ENCODE results near the gene TARBP2.

Gene TARBP2

DNA sequence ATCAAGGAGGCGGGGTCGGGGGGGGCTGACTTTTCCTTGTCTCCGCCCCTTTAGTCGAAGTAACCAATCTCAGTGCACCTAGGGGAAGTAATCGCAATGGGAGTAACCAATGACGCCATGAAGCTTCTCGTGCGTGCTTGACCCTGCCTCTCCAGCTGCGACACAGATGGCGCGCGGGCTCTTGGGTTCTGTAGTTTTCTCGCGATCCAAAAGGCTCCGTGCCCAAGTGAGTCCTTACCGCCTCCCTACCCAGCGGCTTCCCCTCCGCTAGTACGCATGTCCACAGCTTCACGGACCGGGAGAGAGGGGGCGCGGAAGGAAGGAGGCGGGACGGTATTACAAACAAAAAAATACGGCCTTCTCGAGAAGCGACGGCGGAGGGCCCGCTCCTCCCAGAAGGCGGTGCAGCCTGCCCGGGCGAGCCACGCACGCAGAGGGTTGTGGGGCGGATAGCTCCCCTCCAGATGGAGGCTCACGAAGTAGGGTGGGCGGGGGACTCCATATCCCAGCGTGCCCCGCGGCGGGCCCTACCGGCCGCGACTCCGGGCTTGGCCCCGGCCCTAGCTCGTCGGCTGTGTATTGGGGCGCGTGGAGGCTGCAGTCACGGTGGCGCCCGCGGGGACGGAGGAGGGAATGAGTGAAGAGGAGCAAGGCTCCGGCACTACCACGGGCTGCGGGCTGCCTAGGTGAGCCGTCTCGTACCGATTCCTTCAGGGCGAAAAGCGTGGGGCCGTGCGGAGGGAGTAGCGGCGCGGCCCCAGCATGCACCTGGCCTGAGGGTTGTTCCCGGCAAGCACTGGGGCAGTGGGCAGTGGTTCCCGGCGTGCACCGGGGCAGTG lies at the start of gene TARBP2:
Gene TARBP2, plus strand, starts transcription at position 508 of the 839 bp plus-strand sequence. Its CDS starts 126 bp downstream, at position 634.
- DNase-seq (ENCODE audit: low read depth), result peak; percentile 97

- DNase-seq (ENCODE audit: low read depth), result peak; percentile 96
Measured at GRCh38 chr12:53451661-53452158, 49.4 kb upstream of the TARBP2 start, which contains the start of gene PCBP2. TSS of gene PCBP2 (plus strand) at chr12:53452102. CDS start at chr12:53454801, 2,699 bp downstream.

GRCh38 chr12:53452159-53453077 lies 48.7 kb upstream of the TARBP2 start:
- DNase-seq (ENCODE audit: low read depth), result peak; percentile 65

- DNase-seq (ENCODE audit: low read depth), result no peak
Measured at GRCh38 chr12:53453953-53454640, 47.0 kb upstream of the TARBP2 start.

DNA sequence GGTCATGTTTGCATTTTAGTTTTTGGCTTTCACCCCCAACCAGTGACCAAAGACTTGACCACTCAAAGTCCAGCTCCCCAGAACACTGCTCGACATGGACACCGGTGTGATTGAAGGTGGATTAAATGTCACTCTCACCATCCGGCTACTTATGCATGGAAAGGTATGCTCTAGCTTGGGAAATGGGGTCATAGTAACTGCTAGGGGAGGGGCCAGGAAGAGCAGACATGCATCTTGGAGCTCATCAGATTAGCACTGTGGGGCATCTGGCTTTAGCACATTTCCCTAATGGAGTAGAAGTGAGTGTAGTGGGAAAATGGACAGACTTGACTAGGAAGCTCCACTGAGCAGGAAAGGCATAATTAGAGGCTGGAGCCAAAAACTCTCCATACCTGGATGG lies 46.4 kb upstream of the TARBP2 start:
- DNase-seq (ENCODE audit: low read depth), result no peak

DNA sequence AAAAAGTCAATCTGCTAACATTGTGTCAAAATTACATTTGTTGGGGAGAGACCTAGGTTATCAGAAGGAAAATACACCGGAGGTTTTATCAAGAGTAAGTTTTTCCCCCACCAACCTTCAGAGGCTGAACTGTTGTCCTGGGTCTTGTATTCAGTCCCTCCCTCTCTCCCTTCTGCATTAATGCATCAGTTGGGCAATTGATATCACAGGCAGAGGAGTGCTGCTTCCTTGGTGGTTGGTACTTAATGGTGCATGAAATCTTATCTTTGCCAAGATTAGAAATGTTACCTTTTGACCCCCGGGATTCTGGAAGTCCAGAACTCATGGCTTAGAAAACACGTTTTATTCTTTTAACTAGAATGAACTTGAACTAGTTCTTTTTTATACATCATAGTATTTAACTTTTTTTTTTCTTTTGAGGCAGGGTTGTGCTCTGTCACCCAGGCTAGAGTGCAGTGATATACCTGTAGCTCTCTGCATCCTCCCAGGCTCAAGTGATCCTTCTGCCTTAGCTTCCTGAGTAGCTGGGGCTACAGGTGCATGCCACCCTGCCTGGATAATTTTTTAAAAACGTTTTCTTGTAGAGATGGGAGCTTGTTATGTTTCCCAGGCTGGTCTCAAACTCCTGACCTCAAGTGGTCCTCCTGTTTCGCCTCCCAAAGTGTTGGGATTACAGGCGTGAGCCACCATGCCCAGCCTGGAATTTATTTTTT lies 44.3 kb upstream of the TARBP2 start:
- no peak for DNase-seq (ENCODE audit: low read depth)

DNA sequence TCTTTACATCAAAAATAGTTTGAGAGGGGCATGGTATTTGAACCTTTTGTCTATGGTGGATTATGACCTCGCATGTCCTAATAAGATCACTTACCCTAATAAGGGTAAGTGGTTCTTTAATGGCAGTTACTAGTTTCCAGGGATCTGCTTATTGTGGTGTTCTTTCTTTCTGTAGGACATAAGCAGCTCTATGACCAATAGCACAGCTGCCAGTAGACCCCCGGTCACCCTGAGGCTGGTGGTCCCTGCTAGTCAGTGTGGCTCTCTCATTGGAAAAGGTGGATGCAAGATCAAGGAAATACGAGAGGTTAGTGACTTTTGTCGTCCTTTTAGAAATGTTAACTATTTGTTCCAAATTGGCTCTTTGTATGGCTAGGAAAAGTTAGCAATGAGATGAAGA lies 42.0 kb upstream of the TARBP2 start:
- no peak for DNase-seq (ENCODE audit: low read depth)

GRCh38 chr12:53461059-53461458 lies 40.0 kb upstream of the TARBP2 start:
- DNase-seq (ENCODE audit: low read depth), result no peak

DNA sequence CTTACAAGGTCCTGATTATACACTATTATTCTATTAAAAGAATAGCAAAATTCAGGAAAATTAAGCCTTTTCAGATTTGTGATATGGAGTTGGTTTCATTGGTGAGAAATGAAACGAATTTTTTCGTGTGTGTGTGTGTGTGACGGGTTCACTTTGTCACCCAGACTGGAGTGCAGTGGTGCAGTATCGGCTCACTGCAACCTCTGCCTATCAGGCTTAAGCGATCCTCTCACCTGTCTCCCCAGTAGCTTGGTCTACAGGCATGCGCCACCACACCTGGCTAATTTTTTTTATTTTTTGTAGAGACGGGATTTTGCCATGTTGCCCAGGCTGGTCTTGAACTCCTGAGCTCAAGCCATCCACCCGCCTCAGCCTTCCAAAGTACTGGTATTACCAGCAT lies 39.5 kb upstream of the TARBP2 start:
- no peak for DNase-seq (ENCODE audit: low read depth)

- no peak for DNase-seq (ENCODE audit: low read depth)
Measured at GRCh38 chr12:53462935-53463334, 38.1 kb upstream of the TARBP2 start.

- DNase-seq (ENCODE audit: low read depth), result no peak
Measured at GRCh38 chr12:53463802-53464560, 37.1 kb upstream of the TARBP2 start.

GRCh38 chr12:53464685-53465418 lies 36.2 kb upstream of the TARBP2 start:
- DNase-seq (ENCODE audit: low read depth), result no peak

GRCh38 chr12:53465679-53466078 lies 35.4 kb upstream of the TARBP2 start:
- DNase-seq (ENCODE audit: low read depth), result no peak

DNA sequence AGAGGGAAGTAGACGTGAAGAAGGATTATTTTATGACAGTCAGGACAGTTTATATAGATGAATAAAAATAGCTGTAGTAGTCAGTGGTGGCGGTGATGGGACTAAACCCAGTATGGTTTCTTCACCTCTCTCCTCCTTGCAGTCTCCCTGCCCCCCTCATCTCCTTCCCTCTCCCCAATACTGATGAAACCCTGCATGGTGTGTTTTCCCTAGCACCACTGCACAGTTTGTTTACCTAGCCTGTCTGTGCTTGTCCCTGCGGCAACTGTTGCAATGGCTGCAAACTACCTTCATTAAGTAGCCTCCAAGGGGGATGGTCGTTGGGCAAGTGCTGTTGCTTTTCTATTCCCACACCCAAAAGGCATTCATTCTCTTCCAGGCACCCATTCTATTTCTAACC lies 34.4 kb upstream of the TARBP2 start:
- DNase-seq (ENCODE audit: low read depth), result no peak

- no peak for DNase-seq (ENCODE audit: low read depth)
Measured at GRCh38 chr12:53467082-53467481, 34.0 kb upstream of the TARBP2 start.

DNA sequence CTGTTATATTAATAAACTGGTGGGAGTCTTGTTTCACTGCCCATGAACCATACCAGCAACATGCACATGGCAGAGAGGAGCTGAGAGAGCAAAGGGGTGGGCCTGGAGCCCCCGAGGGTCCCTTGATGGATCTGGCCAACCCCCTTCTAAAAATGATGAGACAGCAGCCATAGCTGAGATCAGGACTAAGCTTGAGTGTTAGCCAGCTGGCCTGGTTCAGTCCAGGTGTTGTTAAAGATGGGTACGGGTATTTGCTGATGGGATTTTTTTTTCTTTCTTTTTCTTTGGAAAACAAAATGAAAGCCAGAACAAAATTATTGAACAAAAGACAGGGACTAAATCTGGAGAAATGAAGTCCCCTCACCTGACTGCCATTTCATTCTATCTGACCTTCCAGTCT lies 33.2 kb upstream of the TARBP2 start:
- DNase-seq (ENCODE audit: low read depth), result no peak

DNA sequence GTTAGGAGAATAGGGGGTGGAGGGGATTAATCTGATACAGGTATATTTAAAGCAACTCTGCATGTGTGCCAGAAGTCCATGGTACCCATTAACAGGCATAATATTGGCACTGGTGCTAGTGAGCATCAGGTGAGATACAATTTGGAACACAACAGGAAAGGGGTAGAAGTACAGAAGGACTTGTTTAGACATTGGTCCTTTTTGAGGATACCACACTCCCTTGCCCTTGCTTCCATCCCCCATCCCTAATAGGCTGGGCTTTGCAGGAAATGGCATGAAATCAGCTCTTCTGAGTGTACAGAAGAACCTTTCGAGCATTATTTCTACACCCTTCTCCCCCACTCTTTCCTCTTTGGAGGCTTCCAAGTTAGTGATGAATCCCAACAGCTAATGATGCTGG lies 32.8 kb upstream of the TARBP2 start:
- no peak for DNase-seq (ENCODE audit: low read depth)

DNA sequence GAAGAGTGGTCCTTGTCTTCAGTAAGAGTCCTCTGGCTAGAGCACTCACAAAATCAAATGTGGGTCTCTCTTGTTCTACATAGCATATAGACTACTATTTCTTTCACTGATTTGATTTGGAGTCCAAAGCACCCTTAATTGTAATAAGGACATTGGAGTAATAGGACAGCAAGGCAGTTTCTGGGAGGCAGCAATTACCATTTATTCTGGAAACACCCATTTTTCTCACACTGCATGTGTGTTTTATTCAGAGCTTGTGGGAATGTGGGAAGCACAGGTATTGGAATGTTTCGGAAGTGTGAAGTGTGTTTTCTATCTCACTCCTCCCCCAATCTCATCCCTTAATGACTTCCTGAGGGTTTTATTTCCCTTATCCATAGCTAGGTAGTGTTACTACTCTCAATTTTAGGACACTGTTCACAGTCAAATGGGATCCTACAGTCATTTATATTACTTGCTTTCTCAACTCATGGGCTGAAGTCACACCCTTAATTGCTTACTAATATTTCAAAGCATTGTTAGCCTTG lies 29.0 kb upstream of the TARBP2 start:
- DNase-seq (ENCODE audit: low read depth), result no peak

DNA sequence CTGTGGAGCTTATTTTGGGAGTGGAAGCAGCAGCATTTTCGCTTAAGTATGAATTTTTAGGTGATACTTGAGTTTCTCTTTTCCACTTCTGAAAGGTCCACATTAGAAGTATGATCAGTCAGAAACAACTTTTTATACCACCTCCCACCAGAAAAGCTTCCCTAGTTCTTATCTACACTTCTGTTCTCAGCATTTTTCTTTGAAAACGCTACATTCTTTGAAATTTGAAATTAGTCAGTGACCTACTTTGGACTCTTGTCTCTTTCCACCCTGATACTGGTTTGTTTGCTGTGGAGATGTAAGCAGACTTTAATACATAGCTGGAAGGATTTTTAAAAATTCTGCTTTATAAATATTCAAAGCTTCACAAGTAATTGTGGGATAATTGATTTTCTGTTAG lies 27.0 kb upstream of the TARBP2 start:
- no peak for DNase-seq (ENCODE audit: low read depth)

- DNase-seq (ENCODE audit: low read depth), result no peak
Measured at GRCh38 chr12:53474819-53475218, 26.3 kb upstream of the TARBP2 start.
